Measurements from ENCODE around the gene FAM120A. TPM values are rescaled to one million over a fixed set of nuclear protein-coding genes. Genes with fewer than 3 reads are reported as not detected.
A peak's percentile ranks its signal among the peaks of the same experiment; 100 is the strongest.
"Not testable (repeated sequence)": the region's sequence is repeated elsewhere in the genome, so short reads cannot be mapped to it uniquely, and the experiment has no call there.

FAM120A gene
- total RNA-seq, 1 experiment from 2014 or later = 79.3 TPM

DNA sequence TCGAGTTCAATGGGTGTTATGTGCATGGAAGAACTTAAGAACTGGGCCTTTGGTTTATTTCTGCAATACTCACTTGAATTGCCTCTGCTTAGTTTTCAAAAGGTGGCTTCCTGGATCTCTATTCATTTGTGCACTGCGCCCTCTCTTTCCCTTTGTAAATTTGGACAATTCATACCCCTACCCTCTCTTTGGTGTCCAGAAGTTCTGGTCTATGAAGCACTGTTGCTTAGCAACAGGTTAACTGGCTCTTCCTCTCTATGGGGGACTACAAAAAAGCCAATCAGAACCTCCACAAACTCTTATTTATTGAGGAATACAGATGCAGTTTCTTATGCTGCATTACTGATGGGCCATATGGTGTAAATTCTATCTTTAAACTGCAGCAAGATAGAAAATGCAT, 13.5 kb upstream of the FAM120A start:
- Histone ChIP-seq H3K4me2 (ENCODE audit: low read depth, low read length, poor library complexity, severe bottlenecking) (no peak overlapping the region), H4K20me1 (ENCODE audit: insufficient read depth, low read depth, low read length) (no peaks in the 10 kb centered on the region), H3K4me1 (ENCODE audit: low read length) (no peaks in the 10 kb centered on the region), H3K9ac (ENCODE audit: low read length) (no peak overlapping the region), H3K9me2 (replicated peaks; ENCODE audit: insufficient read depth, low read length) (no peaks in the 10 kb centered on the region), H3K27me3 (ENCODE audit: low read length) (no peaks in the 10 kb centered on the region), H3K27ac (ENCODE audit: low read length) (no peak overlapping the region), H3K79me2 (ENCODE audit: low read length) (no peaks in the 10 kb centered on the region), H3K36me3 (ENCODE audit: insufficient read depth, low read length) (no peaks in the 10 kb centered on the region), H3K4me3 (ENCODE audit: low read length) (no peak overlapping the region), H3K9me3 (ENCODE audit: low read length) (no peaks in the 10 kb centered on the region), H2AFZ (ENCODE audit: low read length) (no peak overlapping the region)
- no peak for DNase-seq

DNA sequence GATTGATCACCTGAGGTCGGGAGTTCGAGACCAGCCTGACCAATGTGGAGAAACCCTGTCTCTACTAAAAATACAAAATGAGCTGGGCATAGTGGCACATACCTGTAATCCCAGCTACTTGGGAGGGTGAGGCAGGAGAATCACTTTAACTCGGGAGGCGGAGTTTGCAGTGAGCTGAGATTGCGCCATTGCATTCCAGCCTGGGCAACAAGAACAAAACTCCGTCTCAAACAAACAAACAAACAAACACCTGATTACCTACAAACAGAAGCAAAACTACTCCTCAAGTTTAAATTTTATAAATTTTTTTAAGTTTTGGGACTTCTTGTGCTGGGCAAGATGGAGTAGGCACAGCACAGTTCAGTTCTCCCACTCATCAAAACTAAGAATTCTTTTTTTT, 12.2 kb upstream of the FAM120A start:
- DNase-seq; H3K9me2 ChIP-seq (replicated peaks; ENCODE audit: insufficient read depth, low read length); H3K4me3 ChIP-seq (ENCODE audit: low read length); H3K27ac ChIP-seq (ENCODE audit: low read length); H3K79me2 ChIP-seq (ENCODE audit: low read length); H3K4me1 ChIP-seq (ENCODE audit: low read length); H3K36me3 ChIP-seq (ENCODE audit: insufficient read depth, low read length); H3K9ac ChIP-seq (ENCODE audit: low read length); H3K9me3 ChIP-seq (ENCODE audit: low read length); H3K4me2 ChIP-seq (ENCODE audit: low read depth, low read length, poor library complexity, severe bottlenecking); H3K27me3 ChIP-seq (ENCODE audit: low read length); H4K20me1 ChIP-seq (ENCODE audit: insufficient read depth, low read depth, low read length); H2AFZ ChIP-seq (ENCODE audit: low read length): not testable (repeated sequence)

DNA sequence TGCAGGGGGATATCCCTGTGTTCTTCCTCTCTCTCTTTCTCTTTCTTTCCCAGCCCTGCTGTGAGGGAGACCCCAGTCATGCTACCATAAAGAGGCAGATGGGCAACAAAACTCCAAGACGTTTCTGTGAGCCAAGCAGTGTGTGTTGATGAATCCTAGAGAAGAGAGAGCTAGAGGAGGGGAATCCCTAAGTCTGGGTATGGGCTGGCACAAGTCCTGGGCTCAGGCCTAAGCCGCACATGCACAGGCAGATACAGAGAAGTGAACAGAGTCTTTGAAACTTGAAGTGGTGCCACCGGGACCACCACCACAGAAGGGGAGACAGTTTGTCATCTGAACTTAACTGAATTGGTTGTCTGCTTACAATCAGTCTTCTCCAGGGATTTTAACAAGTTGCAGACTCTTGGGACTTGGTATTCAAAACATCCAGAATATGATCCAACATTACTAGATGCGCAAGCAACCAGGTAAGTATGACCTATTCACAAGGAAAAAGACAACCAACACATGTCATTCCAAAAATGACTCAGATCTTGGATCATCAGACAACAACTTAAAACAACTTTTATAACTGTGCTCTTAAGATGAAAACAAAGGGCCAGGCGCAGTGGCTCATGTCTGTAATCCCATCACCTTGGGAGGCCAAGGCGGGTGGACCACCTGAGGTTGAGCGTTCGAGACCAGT, 10.4 kb upstream of the FAM120A start:
- H3K9me3 ChIP-seq (ENCODE audit: low read length) = no peaks in the 10 kb centered on the region
- no peak overlapping the region for H3K4me3 ChIP-seq (ENCODE audit: low read length)
- no peaks in the 10 kb centered on the region for H4K20me1 ChIP-seq (ENCODE audit: insufficient read depth, low read depth, low read length)
- no peak overlapping the region for H3K27ac ChIP-seq (ENCODE audit: low read length)
- no peak overlapping the region for H3K4me2 ChIP-seq (ENCODE audit: low read depth, low read length, poor library complexity, severe bottlenecking)
- H2AFZ ChIP-seq (ENCODE audit: low read length) = no peak overlapping the region
- no peaks in the 10 kb centered on the region for H3K27me3 ChIP-seq (ENCODE audit: low read length)
- H3K36me3 ChIP-seq (ENCODE audit: insufficient read depth, low read length) = peaks cover 1% of the 10 kb centered on the region; the same call in 1 of the 2 replicates
- no peaks in the 10 kb centered on the region for H3K79me2 ChIP-seq (ENCODE audit: low read length)
- H3K9me2 ChIP-seq (replicated peaks; ENCODE audit: insufficient read depth, low read length) = no peaks in the 10 kb centered on the region
- no peak for DNase-seq
- no peak overlapping the region for H3K9ac ChIP-seq (ENCODE audit: low read length)
- H3K4me1 ChIP-seq (ENCODE audit: low read length) = no peaks in the 10 kb centered on the region

DNA sequence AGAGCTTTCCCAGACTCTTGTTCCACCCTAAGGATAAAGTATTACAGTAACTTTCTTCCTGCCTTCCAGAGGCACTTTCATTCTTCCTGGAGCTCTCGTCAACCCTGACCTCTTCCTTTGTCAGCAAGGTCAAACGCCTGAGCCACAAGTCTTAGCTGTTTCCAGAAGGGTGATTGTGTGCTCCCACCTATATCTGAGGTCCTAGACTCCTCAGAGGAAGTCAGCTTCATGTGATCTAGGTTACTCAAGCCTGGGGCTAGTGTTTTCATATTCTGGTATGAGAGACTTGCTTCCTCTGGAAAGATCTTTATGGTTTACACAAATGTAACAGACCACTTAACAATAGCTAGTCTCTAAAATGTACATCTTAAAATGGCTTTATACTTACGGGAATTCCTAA, 5.4 kb upstream of the FAM120A start:
- peaks cover 11% of the 10 kb centered on the region for H3K79me2 ChIP-seq (ENCODE audit: low read length)
- no peaks in the 10 kb centered on the region for H3K27me3 ChIP-seq (ENCODE audit: low read length)
- DNase-seq = no peak
- no peaks in the 10 kb centered on the region; the same call in 1 of the 2 replicates for H4K20me1 ChIP-seq (ENCODE audit: insufficient read depth, low read depth, low read length)
- H2AFZ ChIP-seq (ENCODE audit: low read length) = no peak overlapping the region
- H3K4me1 ChIP-seq (ENCODE audit: low read length) = peaks cover 6% of the 10 kb centered on the region
- no peak overlapping the region for H3K4me2 ChIP-seq (ENCODE audit: low read depth, low read length, poor library complexity, severe bottlenecking)
- no peaks in the 10 kb centered on the region for H3K9me3 ChIP-seq (ENCODE audit: low read length)
- H3K9me2 ChIP-seq (replicated peaks; ENCODE audit: insufficient read depth, low read length) = no peaks in the 10 kb centered on the region
- peaks cover 28% of the 10 kb centered on the region for H3K36me3 ChIP-seq (ENCODE audit: insufficient read depth, low read length)
- no peak overlapping the region for H3K4me3 ChIP-seq (ENCODE audit: low read length)
- H3K9ac ChIP-seq (ENCODE audit: low read length) = no peak overlapping the region
- H3K27ac ChIP-seq (ENCODE audit: low read length) = no peak overlapping the region

DNA sequence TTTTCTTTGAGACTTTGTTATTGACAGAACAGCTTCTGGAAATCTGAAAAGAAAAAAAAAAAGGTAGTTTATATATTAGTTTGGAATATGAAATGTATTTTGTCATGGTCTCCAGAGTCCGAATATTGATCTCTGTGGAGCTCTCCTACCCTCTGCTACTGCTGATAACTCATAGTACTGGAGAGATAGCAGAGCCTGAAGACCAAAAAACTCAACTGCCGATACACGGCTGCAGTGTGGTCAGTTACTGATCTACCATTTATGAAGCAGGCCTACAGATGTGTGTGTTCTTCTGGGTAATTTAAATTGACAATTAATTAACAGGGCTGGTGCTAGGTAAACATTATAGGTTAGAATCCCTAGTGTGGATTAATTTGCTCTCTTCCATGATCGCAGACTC, 3.8 kb upstream of the FAM120A start:
- Histone ChIP-seq H3K4me3 (ENCODE audit: low read length) (no peak overlapping the region), H4K20me1 (ENCODE audit: insufficient read depth, low read depth, low read length) (no peaks in the 10 kb centered on the region; the same call in 1 of the 2 replicates), H3K9me2 (replicated peaks; ENCODE audit: insufficient read depth, low read length) (no peaks in the 10 kb centered on the region), H2AFZ (ENCODE audit: low read length) (no peak overlapping the region), H3K9ac (ENCODE audit: low read length) (no peak overlapping the region), H3K9me3 (ENCODE audit: low read length) (no peaks in the 10 kb centered on the region), H3K36me3 (ENCODE audit: insufficient read depth, low read length) (peaks cover 28% of the 10 kb centered on the region), H3K4me1 (ENCODE audit: low read length) (peaks cover 6% of the 10 kb centered on the region), H3K79me2 (ENCODE audit: low read length) (peaks cover 22% of the 10 kb centered on the region), H3K27me3 (ENCODE audit: low read length) (no peaks in the 10 kb centered on the region), H3K4me2 (ENCODE audit: low read depth, low read length, poor library complexity, severe bottlenecking) (no peak overlapping the region), H3K27ac (ENCODE audit: low read length) (no peak overlapping the region)
- DNase-seq = no peak

DNA sequence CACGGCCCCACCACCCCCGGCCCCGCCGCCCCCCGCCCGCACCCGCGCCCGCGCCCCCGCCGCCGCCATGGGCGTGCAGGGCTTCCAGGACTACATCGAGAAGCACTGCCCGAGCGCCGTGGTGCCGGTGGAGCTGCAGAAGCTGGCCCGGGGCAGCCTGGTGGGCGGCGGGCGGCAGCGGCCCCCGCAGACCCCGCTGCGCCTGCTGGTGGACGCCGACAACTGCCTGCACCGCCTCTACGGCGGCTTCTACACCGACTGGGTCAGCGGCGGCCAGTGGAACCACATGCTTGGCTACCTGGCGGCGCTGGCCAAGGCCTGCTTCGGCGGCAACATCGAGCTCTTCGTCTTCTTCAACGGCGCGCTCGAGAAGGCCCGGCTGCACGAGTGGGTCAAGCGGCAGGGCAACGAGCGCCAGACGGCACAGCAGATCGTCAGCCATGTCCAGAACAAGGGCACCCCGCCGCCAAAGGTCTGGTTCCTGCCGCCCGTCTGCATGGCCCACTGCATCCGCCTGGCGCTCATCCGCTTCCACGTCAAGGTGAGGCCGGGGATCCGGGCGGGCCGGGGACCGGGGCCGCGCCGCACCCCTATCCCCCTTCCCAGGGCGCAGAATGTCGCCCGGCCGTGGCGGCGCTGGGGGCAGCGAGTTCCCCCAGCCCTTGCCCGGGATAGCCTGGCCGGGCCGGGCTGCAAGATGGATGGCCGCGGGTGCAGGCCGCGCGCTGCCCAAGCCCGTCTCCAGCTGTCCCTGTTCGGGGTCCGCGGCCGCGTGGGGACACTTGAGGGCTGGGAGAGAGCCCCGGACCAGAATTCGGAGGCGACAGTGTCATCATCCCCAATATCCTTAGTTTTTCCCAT, 594 bp downstream of the FAM120A start:
- peaks cover 31% of the 10 kb centered on the region; the same call in 1 of the 2 replicates for H3K36me3 ChIP-seq (ENCODE audit: insufficient read depth, low read length)
- H3K4me1 ChIP-seq (ENCODE audit: low read length) = peaks cover 38% of the 10 kb centered on the region
- peak; percentile 82 for DNase-seq
- H3K9me3 ChIP-seq (ENCODE audit: low read length) = no peaks in the 10 kb centered on the region
- H4K20me1 ChIP-seq (ENCODE audit: insufficient read depth, low read depth, low read length) = peaks cover 12% of the 10 kb centered on the region
- H3K4me2 ChIP-seq (ENCODE audit: low read depth, low read length, poor library complexity, severe bottlenecking) = peak overlapping the region; percentile 83
- H2AFZ ChIP-seq (ENCODE audit: low read length) = no peak overlapping the region
- no peaks in the 10 kb centered on the region for H3K27me3 ChIP-seq (ENCODE audit: low read length)
- peak overlapping the region; percentile 84 for H3K9ac ChIP-seq (ENCODE audit: low read length)
- peaks cover 65% of the 10 kb centered on the region for H3K79me2 ChIP-seq (ENCODE audit: low read length)
- no peaks in the 10 kb centered on the region for H3K9me2 ChIP-seq (replicated peaks; ENCODE audit: insufficient read depth, low read length)
- peak overlapping the region; percentile 74 for H3K27ac ChIP-seq (ENCODE audit: low read length)
- H3K4me3 ChIP-seq (ENCODE audit: low read length) = peak overlapping the region; percentile 82

DNA sequence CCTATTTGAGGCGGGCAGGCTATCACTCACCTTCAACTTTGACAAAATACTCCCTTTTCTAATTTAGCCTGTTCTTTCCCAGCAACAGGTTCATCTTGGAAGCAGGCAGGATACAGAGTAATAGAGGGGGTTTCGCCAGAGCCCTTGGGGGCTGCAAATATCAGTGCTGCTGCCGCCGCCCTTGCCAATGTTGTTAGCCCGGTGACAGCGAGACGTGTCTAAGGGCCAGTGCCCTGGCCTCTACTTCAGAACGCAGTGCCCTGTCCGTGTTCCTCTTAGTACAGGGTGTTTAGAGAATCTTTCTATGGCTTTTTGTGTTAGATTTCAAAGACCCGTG, 1.2 kb downstream of the FAM120A start:
- Histone ChIP-seq H2AFZ (ENCODE audit: low read length) (no peak overlapping the region), H3K4me3 (ENCODE audit: low read length) (peak overlapping the region; percentile 82), H4K20me1 (ENCODE audit: insufficient read depth, low read depth, low read length) (peaks cover 12% of the 10 kb centered on the region), H3K9ac (ENCODE audit: low read length) (peak overlapping the region; percentile 84), H3K27ac (ENCODE audit: low read length) (peak overlapping the region; percentile 74), H3K4me1 (ENCODE audit: low read length) (peaks cover 38% of the 10 kb centered on the region), H3K79me2 (ENCODE audit: low read length) (peaks cover 71% of the 10 kb centered on the region), H3K9me2 (replicated peaks; ENCODE audit: insufficient read depth, low read length) (no peaks in the 10 kb centered on the region), H3K36me3 (ENCODE audit: insufficient read depth, low read length) (peaks cover 25% of the 10 kb centered on the region; the same call in 1 of the 2 replicates), H3K9me3 (ENCODE audit: low read length) (no peaks in the 10 kb centered on the region), H3K4me2 (ENCODE audit: low read depth, low read length, poor library complexity, severe bottlenecking) (peak overlapping the region; percentile 83), H3K27me3 (ENCODE audit: low read length) (no peaks in the 10 kb centered on the region)
- no peak for DNase-seq

Measured in Karpas-422 (cell line).